ENCODE results near the gene ANKRD55.

Gene ANKRD55

DNA sequence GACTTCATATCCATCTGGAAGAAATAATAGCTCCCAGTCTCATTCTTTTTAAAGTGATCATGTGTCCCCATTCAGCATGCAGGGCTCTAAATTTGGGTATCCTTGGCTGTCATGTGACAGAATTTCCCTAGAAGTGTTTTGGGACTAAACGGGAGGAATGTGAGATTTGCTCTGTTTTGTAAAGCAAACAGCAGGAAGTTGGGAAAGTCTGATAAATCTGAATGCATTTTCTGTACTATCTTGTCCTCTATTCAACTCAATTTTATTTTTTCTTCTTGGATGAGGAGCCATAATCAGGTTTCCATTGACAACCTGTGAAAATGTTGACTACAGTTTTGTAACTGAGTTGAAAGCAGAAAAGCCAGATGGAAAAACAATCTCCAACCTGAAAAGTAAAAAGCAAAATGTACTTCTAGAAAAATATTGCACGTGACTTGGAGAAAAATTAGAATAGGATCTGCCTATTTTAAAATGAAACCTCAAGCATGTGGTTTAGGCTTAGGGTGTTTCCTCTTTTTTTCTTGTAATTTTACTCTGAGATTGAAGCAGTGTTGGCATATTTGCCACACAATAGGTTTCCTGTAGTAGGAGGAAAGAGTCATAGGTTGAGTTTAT is 162.2 kb downstream of the ANKRD55 start:
- TF ChIP-seq, protein P1, sequence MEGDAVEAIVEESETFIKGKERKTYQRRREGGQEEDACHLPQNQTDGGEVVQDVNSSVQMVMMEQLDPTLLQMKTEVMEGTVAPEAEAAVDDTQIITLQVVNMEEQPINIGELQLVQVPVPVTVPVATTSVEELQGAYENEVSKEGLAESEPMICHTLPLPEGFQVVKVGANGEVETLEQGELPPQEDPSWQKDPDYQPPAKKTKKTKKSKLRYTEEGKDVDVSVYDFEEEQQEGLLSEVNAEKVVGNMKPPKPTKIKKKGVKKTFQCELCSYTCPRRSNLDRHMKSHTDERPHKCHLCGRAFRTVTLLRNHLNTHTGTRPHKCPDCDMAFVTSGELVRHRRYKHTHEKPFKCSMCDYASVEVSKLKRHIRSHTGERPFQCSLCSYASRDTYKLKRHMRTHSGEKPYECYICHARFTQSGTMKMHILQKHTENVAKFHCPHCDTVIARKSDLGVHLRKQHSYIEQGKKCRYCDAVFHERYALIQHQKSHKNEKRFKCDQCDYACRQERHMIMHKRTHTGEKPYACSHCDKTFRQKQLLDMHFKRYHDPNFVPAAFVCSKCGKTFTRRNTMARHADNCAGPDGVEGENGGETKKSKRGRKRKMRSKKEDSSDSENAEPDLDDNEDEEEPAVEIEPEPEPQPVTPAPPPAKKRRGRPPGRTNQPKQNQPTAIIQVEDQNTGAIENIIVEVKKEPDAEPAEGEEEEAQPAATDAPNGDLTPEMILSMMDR (IDR thresholded peaks at IDR 0.05; ENCODE audit: low read depth, low read length, missing control alignments), result no peak
- no peak overlapping the region for H3K4me3 ChIP-seq (ENCODE audit: low read depth, low read length)
- no peak for DNase-seq (ENCODE audit: low read depth)

DNA sequence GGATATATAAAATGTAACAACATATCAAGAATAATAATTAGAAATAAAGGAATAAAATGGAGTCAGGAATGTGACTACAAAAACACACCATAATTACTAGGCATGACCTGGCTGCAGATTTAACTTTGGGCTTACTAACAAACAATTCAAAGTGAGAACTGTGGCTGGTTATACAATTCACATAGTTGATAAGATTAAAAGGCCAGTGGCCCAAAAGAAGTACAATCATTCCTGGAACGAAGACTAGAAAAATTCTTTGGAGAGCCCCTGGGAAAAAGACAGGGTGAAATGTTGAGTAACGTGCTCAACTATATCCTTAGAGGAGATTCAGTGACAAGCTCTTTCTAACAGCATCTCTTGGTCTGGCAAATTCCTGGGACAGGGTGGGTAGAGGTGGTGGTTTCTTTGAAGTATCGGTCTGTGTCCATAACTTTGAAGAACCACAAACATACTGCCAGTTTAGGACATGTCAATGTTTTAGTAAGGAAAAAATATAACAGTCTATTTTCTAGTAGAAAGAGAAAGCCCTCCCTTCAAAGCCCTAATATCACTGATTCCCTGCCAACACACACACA is 163.4 kb downstream of the ANKRD55 start:
- H3K4me3 ChIP-seq (ENCODE audit: low read depth, low read length), result no peak overlapping the region
- no peak for DNase-seq (ENCODE audit: low read depth)

DNA sequence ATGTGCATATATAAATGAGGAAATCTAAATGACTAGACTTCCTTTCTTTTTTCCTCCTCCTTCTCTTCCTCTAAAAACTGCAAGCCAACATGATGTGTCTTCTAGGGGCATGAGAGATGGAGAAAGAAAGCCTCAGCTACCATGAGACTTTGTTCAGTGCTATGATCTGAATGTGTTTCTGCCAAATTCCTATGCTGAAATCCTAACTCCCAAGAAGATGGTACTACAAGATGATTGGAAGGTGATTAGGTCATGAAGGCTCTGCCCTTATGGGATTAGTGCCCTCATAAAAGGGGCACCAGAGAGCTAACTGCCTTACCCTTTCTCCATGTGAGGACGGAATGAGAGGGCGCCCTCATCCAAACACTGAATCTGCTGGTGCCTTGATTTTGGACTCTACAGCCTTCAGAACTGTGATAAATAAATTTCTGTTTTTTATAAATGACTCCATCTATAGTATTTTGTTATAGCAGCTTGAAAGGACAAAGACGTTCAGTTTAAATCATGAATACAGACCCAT is 166.1 kb downstream of the ANKRD55 start:
- TF ChIP-seq, protein P1 (IDR thresholded peaks at IDR 0.05; ENCODE audit: low read depth, low read length, missing control alignments), result no peak

More for the DNA sequence above, 163.4 kb downstream of the ANKRD55 start:
- TF ChIP-seq, protein P1 (IDR thresholded peaks at IDR 0.05; ENCODE audit: low read depth, low read length, missing control alignments), result no peak

GRCh38 chr5:56064984-56065383 is 168.1 kb downstream of the ANKRD55 start:
- H3K4me3 ChIP-seq (ENCODE audit: low read depth, low read length), result no peak overlapping the region
- no peak for DNase-seq (ENCODE audit: low read depth)
- TF ChIP-seq, protein P1 (IDR thresholded peaks at IDR 0.05; ENCODE audit: low read depth, low read length, missing control alignments), result no peak

More for the DNA sequence above, 166.1 kb downstream of the ANKRD55 start:
- H3K4me3 ChIP-seq (ENCODE audit: low read depth, low read length), result no peak overlapping the region
- DNase-seq (ENCODE audit: low read depth), result no peak

DNA sequence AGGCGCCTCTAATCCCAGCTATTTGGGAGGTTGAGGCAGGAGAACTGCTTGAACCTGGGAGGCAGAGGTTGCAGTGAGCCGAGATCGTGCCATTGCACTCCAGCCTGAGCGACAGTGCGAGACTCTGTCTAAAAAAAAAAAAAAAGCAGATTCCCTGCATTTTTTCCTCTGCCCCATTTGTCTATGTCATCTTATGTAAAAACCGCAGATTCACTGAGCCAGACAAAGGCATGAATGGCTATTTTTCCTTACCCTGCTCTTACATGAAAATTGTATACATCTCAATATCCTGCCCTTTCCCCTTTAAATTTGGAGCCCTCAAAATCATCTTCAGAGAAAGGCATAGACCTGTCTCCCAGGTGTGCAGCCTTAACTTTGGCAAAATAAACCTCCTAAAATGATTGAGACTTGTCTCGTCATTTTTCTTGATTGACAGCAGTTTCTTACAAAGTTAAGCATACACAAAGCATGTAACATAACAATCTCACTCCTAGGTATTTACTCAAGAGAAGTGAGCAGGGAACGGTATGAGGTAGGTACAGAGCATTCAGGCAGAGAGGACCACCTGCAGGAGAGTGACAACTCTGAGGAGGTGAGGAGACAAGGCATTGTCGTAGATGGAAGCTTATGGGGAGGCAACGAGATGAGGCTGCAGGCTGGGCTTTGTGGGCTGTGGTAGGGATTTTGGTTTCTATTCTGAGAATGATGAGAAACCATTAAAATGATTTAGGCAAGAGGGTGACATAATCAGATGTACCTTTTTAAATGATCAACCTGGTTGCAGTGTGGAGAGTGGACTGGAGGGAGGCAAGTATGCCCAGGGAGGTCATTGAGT is 172.6 kb downstream of the ANKRD55 start:
- TF ChIP-seq, protein P1 (IDR thresholded peaks at IDR 0.05; ENCODE audit: low read depth, low read length, missing control alignments), result no peak
- no peak for DNase-seq (ENCODE audit: low read depth)
- H3K4me3 ChIP-seq (ENCODE audit: low read depth, low read length), result no peak overlapping the region

DNA sequence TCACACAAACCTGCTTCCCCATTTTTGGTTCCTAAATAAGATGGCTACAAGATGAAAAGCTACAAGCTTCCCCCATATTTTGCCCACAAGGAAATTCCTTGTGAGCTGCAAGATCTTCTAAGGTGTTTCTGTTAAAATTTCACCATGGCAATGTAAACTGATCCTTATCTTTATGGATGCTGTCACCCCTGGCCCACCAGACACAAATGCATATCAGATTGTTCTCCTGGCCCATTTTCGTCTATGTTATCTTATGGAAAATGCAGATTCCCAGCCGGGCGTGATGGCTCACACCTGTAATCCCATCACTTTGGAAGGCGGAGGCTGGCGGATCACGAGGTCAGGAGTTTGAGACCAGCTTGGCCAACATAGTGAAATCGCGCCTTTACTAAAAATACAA is 173.3 kb downstream of the ANKRD55 start:
- H3K4me3 ChIP-seq (ENCODE audit: low read depth, low read length), result no peak overlapping the region
- TF ChIP-seq, protein P1 (IDR thresholded peaks at IDR 0.05; ENCODE audit: low read depth, low read length, missing control alignments), result no peak
- no peak for DNase-seq (ENCODE audit: low read depth)
